ENCODE data around the gene NTF3.

NTF3 gene

DNA sequence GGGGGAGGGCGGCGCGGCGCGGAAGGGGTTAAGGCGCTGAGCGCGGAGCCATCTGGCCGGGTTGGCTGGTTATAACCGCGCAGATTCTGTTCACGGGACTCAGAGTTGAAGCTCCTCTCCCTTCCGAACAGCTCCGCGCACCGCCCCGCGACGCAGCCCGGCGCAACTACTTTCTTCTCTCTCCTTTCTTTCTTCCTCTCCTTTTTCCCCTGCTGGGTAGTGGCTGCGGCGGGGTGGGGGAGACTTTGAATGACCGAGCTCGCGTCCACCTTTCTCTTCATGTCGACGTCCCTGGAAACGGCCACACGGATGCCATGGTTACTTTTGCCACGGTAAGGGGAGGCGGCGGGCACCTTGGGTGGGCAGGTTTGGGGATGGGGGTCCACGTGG is at the start of gene NTF3:
NTF3 (plus strand) TSS at position 98 of the 390 bp plus-strand sequence; CDS start at position 315, 217 bp downstream.
- no peak for DNase-seq (ENCODE audit: low read depth)

DNA sequence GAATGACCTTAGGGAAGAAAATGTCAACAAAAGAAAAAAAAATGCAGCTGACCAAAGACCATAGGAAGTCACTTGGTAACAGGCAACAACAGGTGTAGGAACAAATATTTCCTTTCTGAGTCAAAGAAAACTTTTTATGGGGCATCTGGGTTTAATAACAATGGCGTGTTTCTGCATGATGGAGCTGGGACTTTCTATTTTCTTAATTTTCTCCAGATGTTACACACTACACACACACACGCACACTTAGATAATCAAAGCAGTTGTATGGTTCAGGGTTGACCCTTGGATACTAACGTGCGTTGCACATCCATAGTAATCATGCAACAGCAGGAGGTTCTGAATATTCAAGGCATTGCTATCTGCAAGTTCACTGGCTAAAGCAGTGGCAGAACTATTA is 47.9 kb upstream of the NTF3 start:
- no peak for DNase-seq (ENCODE audit: low read depth)

DNA sequence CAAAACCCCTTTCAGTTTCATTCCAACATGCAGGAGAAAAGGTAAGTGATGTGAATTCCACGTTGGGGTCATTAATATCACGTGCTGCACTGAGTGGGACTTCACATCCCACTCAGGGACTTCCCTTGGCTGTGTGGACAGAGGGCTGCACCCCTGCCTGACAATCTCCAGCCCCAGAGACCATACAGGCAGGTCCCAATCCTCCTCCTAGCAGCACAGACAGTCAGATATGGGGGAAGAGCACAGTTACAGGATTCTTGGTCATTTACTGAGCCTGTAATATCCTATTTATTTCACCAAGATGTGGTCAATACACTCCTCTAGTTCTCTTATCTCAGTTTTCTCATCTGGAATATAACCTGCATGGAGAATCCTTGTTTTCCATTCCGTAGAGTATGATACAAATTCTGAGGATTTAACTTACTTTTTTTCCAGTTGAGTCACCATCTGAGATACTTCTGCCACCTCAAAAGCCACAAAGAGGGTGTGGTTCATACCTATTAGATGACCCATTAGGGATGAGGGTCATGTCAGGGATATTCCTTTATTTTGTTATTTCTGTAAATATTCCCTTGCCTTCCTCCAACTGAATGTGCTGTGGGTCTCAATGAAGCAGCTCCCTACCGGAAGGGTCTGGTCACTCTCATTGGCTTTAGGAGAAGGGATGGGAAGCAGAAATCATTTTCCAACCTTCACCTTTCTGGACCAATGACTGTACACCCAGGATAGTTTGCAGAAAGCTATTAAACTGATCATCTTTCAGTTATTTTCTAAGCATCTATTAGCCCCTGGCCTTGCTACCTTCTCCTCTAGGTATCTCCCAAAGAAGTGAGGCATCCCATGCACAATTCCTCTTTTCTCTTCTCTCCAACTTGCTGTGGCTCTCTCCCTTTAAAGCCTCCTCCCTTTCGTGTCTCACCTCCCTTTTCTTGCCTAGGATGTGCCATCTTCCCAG is 43.0 kb upstream of the NTF3 start:
- no peak for DNase-seq (ENCODE audit: low read depth)

DNA sequence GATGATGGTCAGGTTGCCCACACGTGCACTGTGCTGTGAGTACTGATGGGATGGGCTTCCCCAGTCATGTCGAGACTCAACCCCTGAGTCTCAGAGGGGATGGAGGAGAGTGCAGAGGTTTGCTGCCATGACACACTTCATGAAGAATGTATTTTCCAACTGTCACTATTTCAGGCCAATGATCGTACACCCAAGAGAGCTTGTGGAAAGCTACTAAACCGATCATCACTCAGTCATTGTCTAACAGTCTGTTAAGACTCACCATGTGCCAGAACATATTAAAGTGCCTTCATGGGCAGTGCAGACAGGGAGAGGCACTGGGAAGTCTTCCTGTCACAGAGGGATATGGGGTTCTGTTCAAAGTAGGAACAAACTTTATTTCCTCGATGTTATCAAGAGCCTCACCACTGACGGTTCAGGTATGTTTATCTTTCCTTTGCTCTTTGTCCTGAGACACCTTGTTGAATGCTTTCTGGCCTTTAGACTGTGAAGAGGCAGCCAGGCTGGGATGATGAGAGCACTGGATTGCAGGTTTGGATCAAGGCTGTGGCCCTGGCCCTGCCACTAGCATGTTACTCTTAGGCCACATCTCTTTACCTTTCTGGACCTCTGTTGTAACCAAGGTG is 41.6 kb upstream of the NTF3 start:
- DNase-seq (ENCODE audit: low read depth): no peak

DNA sequence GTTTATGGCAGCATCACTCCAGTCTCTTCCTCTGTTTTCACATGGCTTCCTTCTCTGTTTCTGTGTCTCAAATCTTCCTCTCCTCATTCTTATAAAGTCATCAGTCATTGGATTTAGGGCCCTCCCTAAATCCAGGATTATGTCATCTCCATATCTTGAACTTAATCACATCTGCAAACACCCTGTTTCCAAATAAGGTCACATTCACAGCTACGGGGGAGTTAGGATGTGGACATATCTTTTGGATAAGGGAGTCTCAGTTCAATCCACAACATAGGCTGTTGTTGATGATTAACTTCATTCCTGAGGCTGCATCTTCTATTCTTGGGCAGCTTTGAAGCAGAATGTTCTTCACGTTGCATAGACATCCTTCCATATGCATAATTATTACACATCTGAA is 40.3 kb upstream of the NTF3 start:
- no peak for DNase-seq (ENCODE audit: low read depth)

DNA sequence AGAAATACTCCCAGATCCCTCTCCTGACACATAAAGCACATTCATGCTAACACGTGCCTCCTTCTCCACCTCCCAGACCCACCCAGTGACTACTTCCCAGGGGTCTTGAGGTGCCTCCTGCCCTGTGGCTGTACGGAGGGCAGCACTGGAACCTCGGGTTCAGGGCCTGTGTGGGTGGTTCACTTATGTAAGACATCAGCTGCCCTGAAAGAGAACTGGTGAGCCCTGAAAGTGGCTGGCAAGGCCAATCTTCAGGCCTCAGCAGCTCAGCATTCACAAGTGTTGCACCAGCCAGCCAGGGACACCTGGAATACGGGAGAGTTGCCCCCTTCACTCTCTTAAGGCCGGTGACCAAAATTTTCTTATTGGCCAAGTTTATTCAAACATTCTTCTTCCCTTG is 38.9 kb upstream of the NTF3 start:
- DNase-seq (ENCODE audit: low read depth): no peak

DNA sequence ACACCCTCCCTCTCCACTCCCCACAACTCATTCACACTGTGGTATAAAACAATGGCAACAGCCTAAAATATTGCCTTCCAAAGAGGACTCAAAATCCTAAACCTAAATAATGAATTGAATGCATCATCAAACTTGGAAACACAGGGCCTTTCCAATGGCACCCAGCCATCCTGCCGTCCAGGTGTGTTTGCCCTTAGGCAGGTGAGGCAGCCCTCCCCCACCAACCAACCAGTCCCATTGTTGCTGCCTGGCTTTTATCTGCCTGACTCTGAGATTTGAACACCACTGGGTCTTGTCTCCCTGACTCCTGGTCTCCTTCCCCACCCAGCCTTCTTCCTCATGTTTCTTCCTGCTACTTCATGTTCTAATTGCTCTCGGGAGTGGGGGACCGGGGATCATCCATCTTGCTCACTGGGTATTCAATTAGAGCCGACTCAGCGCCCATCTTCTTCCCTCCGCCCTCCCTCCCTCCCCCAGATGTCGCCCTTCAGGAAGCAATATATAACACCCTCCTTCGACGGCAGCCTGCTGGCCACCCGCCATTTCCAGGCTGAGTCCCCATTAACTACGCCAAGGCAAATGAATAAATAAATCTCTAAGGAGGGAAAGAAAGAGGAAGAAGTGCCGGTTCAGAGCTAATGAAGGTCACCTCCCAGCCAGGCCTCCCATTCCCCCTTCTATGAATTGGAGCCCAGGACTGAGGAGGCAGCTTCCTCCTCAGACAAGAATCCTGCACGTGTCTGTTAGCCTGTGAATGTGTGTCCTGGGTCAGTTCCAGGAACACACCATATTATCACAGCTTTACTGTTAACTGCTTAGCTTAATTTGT is 36.3 kb upstream of the NTF3 start:
- DNase-seq (ENCODE audit: low read depth): no peak

DNA sequence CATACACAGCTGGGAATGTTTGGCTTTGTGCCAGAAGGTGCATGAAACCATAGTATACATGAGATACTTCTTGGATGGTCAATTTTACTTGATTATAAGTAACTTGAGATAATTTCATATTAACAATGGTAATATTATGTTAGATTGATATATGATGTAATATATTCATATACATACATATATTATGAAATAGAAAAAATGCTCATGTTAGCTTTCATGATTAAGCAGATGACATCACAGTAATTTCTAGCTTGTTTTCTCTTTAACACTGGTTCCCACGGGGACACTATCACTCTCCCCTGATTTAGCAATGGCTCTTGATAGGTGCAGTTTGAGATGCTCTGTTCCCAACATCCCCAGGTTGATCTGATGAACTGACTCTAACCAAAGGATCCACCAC is 35.4 kb upstream of the NTF3 start:
- no peak for DNase-seq (ENCODE audit: low read depth)

DNA sequence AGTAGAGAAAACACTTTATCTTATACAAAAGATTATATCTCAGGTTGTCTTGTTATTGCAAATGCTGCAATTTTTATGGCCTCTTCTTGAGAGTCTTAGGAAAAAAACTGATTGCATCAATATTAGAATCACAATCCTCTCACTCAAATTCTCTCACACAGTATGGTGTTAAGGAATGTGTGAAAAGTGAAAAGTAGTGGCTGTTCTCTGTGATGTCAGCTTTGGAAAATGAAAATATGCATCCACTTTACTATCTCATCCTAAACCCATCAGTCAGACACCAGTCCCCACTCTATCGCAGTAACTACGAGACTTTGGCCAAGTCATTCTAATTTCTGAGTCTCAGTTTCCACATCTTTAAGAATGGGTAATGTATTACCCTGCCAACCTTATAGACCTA is 32.6 kb upstream of the NTF3 start:
- no peak for DNase-seq (ENCODE audit: low read depth)

DNA sequence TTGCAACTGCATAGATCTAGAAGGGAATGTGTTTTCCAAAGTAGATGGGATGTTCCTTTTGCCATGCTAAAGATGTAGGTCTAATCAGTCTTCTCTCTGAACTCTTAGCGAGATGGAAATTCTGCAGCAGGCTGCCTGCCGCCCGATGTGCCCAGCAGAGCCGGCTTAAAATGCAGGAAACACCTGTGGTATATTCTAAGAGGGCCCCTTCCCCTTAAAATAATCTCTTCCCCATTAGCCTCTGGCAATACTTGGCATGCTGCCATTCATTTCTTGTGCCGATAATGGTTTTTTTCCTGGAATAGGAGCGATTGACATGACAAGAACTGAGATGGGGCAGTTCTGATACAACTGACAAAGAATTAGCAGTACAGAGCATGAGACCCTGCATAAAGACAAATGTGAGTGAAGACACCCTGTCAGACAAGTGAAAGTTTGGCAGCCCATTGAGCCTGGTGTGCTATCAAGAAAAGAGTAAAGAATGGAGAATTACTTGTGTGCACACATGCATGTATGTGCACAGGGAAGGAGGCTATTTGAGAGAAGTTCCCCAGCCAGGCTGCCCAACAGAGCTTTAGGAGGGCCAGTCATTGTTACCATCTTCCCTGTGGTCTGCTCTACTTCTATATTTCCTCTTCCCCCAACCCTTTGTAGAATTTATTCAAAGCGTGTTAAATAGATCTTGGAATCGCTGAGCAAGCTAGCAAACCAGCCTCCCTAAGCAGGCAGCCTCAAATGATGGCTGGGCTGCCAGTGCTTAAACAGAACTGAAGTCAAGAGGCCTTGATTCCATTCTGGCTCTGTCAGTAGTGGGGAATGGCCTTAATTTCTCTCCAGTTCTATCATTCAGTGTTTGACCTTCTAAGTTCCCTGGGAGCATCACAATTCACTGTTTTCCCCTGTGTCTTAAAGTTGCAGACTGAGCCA is 29.6 kb upstream of the NTF3 start:
- no peak for DNase-seq (ENCODE audit: low read depth)

DNA sequence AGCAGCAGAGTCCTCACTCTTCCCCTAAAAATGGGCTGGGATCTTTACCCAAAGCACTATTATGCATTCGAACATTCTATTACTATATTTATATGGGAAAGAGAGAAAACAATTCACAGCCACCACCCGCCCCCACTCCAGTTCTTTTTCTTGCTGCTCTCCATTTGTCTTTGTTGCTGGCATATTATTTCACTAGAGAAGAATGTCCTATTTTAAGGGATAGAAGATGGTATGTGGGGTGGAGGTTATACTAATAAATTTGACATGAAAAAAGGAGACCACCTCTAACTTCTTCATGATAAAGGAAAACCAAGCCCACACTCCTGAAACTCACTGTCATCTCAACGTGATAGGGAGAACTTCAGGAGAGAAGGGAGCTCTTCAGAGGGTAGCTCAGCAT is 28.5 kb upstream of the NTF3 start:
- no peak for DNase-seq (ENCODE audit: low read depth)

DNA sequence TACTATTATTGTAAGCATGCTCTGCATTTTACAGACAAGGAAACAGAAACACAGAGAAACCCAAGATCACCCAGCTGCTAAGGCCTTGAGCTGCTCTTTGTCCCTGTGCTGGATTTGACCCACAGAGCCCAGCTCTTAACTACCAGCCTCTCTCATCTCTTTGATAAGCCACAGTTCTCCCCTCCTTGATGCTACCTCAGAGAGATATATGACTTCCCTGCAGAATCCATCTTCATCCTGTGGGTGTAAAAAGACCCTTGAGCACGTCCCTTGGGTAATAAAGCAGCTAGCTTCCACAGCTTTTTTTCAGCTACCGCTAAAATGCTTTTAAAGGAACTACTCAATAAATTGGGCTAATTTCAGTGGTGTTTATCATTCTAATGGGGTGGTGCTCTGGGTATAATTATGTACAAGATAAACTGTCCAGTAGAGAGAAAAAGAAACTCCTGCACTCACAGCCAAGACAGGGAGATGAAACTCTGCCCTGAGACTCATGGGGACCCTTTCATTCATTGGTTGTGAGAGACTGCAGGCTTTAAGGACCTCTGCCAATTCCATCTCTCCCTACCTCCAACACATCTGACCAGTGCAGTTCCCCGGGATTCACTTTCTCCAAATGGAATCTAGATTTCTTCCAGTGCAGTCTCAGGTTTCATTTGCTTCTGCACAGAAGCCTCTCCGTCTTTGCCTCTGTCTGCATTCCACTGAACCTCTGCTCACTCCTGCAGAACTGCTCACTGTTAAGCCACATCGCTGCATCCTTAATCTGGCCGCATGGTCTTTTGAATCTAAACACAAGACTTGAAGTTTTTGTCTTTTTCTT is 24.7 kb upstream of the NTF3 start:
- DNase-seq (ENCODE audit: low read depth): no peak

DNA sequence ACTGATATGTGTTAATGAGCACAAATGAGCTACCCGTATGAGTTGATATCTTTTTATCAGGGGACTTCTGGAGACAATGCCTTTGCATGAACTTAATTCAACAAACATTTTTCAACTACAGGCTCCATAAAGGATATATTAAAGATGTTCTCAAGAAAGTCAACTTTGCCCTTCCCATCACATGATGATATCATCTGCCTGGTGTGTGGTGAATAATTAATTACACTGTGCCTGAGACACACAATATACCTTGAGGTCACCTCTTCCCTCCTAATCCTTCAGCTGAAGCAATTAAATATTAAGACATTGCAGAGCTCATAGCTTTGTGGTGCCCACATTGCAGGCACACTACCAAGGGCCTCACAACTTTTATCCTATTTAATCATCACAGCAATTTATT is 22.3 kb upstream of the NTF3 start:
- DNase-seq (ENCODE audit: low read depth): no peak

DNA sequence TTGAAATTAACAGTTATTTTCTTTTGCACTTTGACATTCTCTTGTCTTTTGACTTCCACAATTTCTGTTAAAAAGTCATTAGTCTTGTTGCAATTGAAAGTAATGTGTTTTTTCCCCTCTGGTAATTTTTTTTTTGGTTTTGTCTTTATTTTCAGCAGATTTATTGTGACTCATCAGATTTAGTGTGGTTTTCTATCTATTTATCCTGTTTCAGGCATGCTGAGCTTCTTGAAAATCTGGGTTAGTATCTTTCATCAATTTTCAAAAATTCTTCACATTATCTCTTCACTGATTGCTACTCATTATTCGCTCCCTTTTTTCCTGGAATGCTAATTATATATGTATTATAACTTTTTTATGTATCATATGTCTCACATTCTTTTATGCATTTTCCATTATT is 15.3 kb upstream of the NTF3 start:
- no peak for DNase-seq (ENCODE audit: low read depth)

DNA sequence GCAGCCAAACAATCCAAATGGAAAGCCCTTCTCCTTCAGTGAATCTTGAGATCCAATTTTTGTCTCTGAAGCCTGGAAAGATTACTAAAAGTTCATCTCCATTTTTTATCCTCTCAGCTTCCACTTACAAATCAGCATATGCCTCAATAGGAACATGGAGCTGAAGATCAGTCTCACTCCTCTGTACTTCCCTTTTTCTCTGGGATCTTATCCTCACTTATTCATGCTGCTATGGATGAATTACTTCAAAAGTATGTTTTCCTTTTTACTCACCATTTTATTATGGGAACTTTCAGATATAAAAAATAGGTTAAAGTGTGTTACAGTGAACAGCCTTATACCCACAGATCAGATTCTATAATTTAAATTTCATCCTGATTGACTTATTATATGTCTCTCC is 14.4 kb upstream of the NTF3 start:
- DNase-seq (ENCODE audit: low read depth): no peak

DNA sequence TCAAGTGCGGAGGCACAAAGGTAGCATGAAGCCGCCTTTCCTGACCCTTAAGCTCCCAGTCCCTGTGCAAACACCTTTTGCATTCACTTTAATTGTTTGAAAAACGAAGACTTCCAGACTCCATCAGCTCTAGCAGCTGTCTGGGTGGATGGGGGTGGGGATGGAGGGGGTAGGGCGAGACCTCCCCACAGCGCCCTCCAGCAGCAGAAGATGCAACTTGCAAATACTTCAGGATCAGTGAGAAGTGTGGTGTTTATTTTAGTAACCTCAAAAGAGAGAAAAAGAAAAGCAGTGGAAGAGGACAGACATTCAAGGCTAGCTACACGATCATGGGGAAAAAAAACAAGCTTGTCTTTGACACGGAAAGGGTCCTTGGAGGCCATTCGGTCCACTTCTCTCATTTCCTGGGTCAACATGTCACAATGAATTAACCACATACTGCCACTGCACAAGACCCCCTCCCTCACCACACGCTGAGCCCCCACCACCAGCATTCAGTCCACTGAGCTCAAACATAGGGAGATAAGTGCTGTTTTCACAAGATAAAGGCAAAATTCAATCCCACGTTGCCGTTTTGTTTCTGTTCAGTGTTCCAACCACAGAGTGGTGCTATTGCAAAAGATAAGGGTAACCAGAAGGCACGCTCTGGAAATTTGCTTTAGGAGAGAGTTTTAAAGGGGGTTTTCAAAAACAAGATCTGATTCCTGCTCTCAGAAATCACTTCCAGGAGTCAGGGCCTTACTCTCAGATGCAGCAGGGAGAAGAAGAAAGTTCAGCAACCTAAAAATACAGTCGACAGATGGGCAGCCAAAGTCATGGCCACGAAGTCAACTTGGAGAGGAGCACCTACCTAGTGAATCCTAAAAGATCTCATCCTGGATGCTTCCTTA is 3.3 kb upstream of the NTF3 start:
- DNase-seq (ENCODE audit: low read depth): no peak

DNA sequence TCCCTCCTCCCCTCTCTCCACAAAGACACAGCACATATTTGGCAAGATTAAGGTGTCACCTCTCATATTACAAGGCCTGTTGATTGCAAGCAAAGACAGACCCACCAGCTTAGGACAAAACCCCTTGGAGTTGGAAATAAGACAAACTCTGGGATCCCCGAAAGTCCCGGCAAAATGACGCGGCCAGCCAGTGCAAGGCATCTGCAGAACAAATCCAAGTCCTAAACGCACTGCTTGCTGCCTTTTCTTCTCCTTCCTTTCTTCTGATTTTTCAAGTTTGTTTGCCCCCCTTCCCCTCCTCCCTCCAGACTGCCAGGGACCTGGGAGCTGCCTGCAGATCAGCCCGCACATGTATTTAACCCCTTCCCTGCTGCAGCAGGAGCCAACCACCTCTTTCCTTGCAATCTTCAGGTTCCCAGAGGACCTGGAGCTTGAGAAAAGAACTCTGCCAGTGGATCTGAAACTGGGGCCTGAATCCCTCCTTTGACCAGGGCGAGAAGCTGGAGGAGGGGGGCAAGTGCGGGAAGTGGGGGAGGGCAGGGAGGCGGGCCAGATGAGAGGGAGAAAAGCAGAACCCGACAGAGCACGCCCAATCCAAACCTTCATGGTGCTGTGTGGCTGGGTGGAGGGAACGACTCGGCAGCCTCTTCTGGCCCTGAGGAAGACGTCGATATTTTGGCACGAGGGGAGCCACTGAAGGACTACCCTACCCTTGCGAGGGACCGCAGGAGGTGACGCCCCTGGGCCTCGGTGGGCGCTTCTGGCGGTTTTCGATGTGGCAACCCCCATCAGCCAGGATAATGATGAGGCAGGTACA is 2.0 kb upstream of the NTF3 start:
- DNase-seq (ENCODE audit: low read depth): no peak

DNA sequence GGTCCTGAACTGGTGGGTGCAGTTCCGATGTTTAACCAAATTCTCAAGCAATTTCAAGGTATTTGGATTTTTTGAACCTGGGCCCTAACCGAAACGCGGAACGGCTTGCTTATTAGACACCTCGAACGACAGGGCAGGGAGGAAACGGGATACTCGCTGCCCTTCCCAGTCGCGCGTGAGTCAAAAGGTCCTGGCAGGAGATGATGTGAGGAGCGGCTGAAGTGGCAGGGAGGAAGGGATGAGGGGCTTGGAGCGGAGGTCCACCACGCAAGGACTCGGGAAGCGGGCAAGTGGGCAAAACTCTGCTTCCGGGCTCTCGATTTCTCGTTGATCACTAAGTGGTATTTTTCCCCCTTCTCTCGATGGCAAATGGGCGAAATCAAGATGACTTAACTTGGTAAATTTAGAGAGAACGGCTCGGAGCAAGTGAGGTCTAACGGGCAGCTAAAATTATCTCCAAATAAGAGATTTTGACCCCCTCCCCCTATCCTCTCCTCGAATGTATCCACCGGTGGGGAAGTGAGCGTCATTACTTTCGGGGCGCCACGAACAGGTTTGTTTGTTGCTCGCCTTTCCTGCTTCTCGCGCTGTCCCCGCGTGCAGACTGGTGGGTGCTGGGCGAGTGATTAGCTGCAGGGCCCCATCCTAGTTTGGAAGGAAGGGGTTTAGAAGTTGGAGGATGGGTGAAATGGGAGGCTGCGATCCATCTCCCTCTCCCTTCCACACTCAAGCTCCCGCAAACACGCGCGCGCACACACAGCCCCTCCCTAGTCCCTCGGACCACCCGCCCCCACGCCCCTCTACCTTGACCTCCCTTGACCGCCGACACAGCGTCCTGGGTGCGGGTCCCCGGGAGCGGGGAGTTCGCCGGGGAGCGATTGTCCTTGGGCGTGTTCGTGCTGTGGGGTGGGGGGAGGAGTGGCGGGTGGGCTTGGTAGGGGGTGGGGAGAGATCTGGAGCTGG is 986 bp upstream of the NTF3 start:
- DNase-seq (ENCODE audit: low read depth): no peak
